Measurements from ENCODE around the gene IPO9. TPM values are rescaled to one million over a fixed set of nuclear protein-coding genes. Genes with fewer than 3 reads are reported as not detected.

The IPO9 gene
- total RNA-seq, 1 experiment from 2014 or later, result 25.9 TPM

- Histone ChIP-seq H3K4me3 (no peak overlapping the region), H3K4me1 (replicated peaks) (peaks cover 12% of the 10 kb centered on the region; the same call in 1 of the 2 replicates), H3K36me3 (no peaks in the 10 kb centered on the region), H3K27me3 (replicated peaks) (no peaks in the 10 kb centered on the region), H3K9me3 (replicated peaks) (no peaks in the 10 kb centered on the region), H3K27ac (no peak overlapping the region)
- DNase-seq (ENCODE audit: low read depth in 1 of 2, low spot score in 2 of 2), result no peak
Observed at GRCh38 chr1:201925981-201926645, 97.2 kb downstream of the IPO9 start.

GRCh38 chr1:201928266-201928665 is 99.3 kb downstream of the IPO9 start:
- DNase-seq (ENCODE audit: low read depth in 1 of 2, low spot score in 2 of 2), result no peak
- no peaks in the 10 kb centered on the region for H3K9me3 ChIP-seq (replicated peaks)
- peaks cover 12% of the 10 kb centered on the region; the same call in 1 of the 2 replicates for H3K4me1 ChIP-seq (replicated peaks)
- no peaks in the 10 kb centered on the region for H3K36me3 ChIP-seq
- H3K4me3 ChIP-seq, result no peak overlapping the region
- H3K27ac ChIP-seq, result no peak overlapping the region
- H3K27me3 ChIP-seq (replicated peaks), result no peaks in the 10 kb centered on the region

GRCh38 chr1:201930137-201930536 is 101.2 kb downstream of the IPO9 start:
- DNase-seq (ENCODE audit: low read depth in 1 of 2, low spot score in 2 of 2), result no peak
- Histone ChIP-seq H3K27ac (no peak overlapping the region), H3K4me1 (replicated peaks) (peaks cover 24% of the 10 kb centered on the region), H3K36me3 (no peaks in the 10 kb centered on the region), H3K27me3 (replicated peaks) (no peaks in the 10 kb centered on the region), H3K4me3 (no peak overlapping the region), H3K9me3 (replicated peaks) (no peaks in the 10 kb centered on the region)

GRCh38 chr1:201930803-201931202 is 101.8 kb downstream of the IPO9 start:
- no peak for DNase-seq (ENCODE audit: low read depth in 1 of 2, low spot score in 2 of 2)

More at GRCh38 chr1:201930803-201931202, 101.8 kb downstream of the IPO9 start:
- H3K27ac ChIP-seq, result no peak overlapping the region
- no peaks in the 10 kb centered on the region for H3K27me3 ChIP-seq (replicated peaks)
- H3K9me3 ChIP-seq (replicated peaks), result no peaks in the 10 kb centered on the region
- H3K4me1 ChIP-seq (replicated peaks), result peaks cover 24% of the 10 kb centered on the region
- H3K4me3 ChIP-seq, result no peak overlapping the region
- no peaks in the 10 kb centered on the region for H3K36me3 ChIP-seq

Other genes with a start within 250 kb of the IPO9 start
- gene SHISA4, start 59.7 kb downstream of the IPO9 start, total RNA-seq (2014; rRNA removed; shearing (Covaris generic)), result 31.9 and 43.4 TPM in 2 replicates
- 6.4 and 8.1 TPM in 2 replicates for gene LMOD1, start 117.4 kb downstream of the IPO9 start, total RNA-seq (2014; rRNA removed; shearing (Covaris generic))
- 87.5 and 108 TPM in 2 replicates for gene TIMM17A, start 126.3 kb downstream of the IPO9 start, total RNA-seq (2014; rRNA removed; shearing (Covaris generic))
- gene RNPEP, start 153.5 kb downstream of the IPO9 start, total RNA-seq (2014; rRNA removed; shearing (Covaris generic)), result 69.7 and 80.9 TPM in 2 replicates
- gene ELF3, start 181.4 kb downstream of the IPO9 start, total RNA-seq (2014; rRNA removed; shearing (Covaris generic)), result 0.05 TPM in 1 of 2 replicates, not detected in the other

Measured in SJSA1 (cell line).